H4 (cell line): ENCODE measurements around the gene ZNF398. TPM values are rescaled to one million over a fixed set of nuclear protein-coding genes. Genes with fewer than 3 reads are reported as not detected.

ENCODE experiments used
- DNase-seq: peaks from one replicate; pipeline ENCODE4 v3.0.0-alpha.2; 2015; ENCODE audit warnings: low spot score
- total RNA-seq: library from RNA; depleted of rRNA; stranded (reverse); fragments of >200 nt; shearing (Covaris generic); gene quantifications from 2 replicates; pipeline ENCODE4 v1.2.3, GENCODE V29; 2014

The ZNF398 gene
- total RNA-seq, 1 experiment from 2014 or later = 9.9 TPM

GRCh38 chr7:149196705-149197171 is 49.5 kb downstream of the ZNF398 start:
- DNase-seq = no peak

- no peak for DNase-seq
Observed at GRCh38 chr7:149197675-149198074, 50.4 kb downstream of the ZNF398 start.

- DNase-seq = no peak
Observed at GRCh38 chr7:149198161-149198816, 51.0 kb downstream of the ZNF398 start.

GRCh38 chr7:149199234-149199995 is 52.2 kb downstream of the ZNF398 start:
- no peak for DNase-seq

GRCh38 chr7:149202831-149203231 is 55.6 kb downstream of the ZNF398 start:
- no peak for DNase-seq

- DNase-seq = no peak
Observed at GRCh38 chr7:149205690-149206381, 58.6 kb downstream of the ZNF398 start.

GRCh38 chr7:149207324-149208035 is 60.2 kb downstream of the ZNF398 start:
- DNase-seq = no peak

GRCh38 chr7:149209518-149210269 is 62.4 kb downstream of the ZNF398 start:
- DNase-seq = no peak

GRCh38 chr7:149210551-149210950 is 63.3 kb downstream of the ZNF398 start:
- no peak for DNase-seq

GRCh38 chr7:149214020-149214720 is 66.9 kb downstream of the ZNF398 start:
- DNase-seq = no peak

- no peak for DNase-seq
Observed at GRCh38 chr7:149216402-149216801, 69.1 kb downstream of the ZNF398 start.

- no peak for DNase-seq
Observed at GRCh38 chr7:149217570-149217969, 70.3 kb downstream of the ZNF398 start.

GRCh38 chr7:149218469-149219420 is 71.5 kb downstream of the ZNF398 start:
- DNase-seq = no peak

- no peak for DNase-seq
Observed at GRCh38 chr7:149220534-149220933, 73.3 kb downstream of the ZNF398 start.

GRCh38 chr7:149223176-149223575 is 75.9 kb downstream of the ZNF398 start:
- DNase-seq = no peak

- DNase-seq = no peak
Observed at GRCh38 chr7:149223761-149224160, 76.5 kb downstream of the ZNF398 start.

GRCh38 chr7:149224352-149224751 is 77.1 kb downstream of the ZNF398 start:
- DNase-seq = no peak

GRCh38 chr7:149225106-149225505 is 77.9 kb downstream of the ZNF398 start:
- no peak for DNase-seq

GRCh38 chr7:149225656-149226055 is 78.4 kb downstream of the ZNF398 start:
- no peak for DNase-seq
